VCaP (cell line): ENCODE data around the gene VWA8.

Source experiments
- H3K27ac ChIP-seq: fragments of 450-650 bp; 2 replicates; pipeline ENCODE4 v1.5.1; 2017
- CTCF ChIP-seq: fragments of 450-650 bp; conservative IDR thresholded peaks from 2 replicates; pipeline ENCODE4 v1.5.1; 2017; ENCODE audit warnings: mild to moderate bottlenecking, moderate library complexity

Gene VWA8

GRCh38 chr13:41565216-41565615, 395.7 kb downstream of the VWA8 start:
- no peak overlapping the region for H3K27ac ChIP-seq
- no peak for TF ChIP-seq CTCF

GRCh38 chr13:41563984-41564365, 396.9 kb downstream of the VWA8 start:
- no peak for TF ChIP-seq CTCF
- peak overlapping the region; percentile 13; the same call in 1 of the 2 replicates for H3K27ac ChIP-seq

- no peak for TF ChIP-seq CTCF
- H3K27ac ChIP-seq = peak overlapping the region; percentile 13; the same call in 1 of the 2 replicates
Observed at GRCh38 chr13:41563341-41563983, 397.4 kb downstream of the VWA8 start.

GRCh38 chr13:41562541-41563178, 398.2 kb downstream of the VWA8 start:
- H3K27ac ChIP-seq = no peak overlapping the region
- no peak for TF ChIP-seq CTCF

GRCh38 chr13:41562083-41562482, 398.8 kb downstream of the VWA8 start:
- no peak for TF ChIP-seq CTCF

GRCh38 chr13:41561170-41561569, 399.7 kb downstream of the VWA8 start:
- no peak for TF ChIP-seq CTCF

More at GRCh38 chr13:41562083-41562482, 398.8 kb downstream of the VWA8 start:
- H3K27ac ChIP-seq = no peak overlapping the region

GRCh38 chr13:41558781-41559560, 401.9 kb downstream of the VWA8 start:
- no peak for TF ChIP-seq CTCF
- H3K27ac ChIP-seq = no peak overlapping the region

More at GRCh38 chr13:41561170-41561569, 399.7 kb downstream of the VWA8 start:
- no peak overlapping the region for H3K27ac ChIP-seq
